ENCODE results near the gene FAR1. TPM values are rescaled to one million over a fixed set of nuclear protein-coding genes. Genes with fewer than 3 reads are reported as not detected.

The FAR1 gene
- total RNA-seq, 4 donors from 2014 or later = 9.8 to 29.0 (median 16.4) TPM

GRCh38 chr11:13767471-13767870 is 99.0 kb downstream of the FAR1 start:
- no peak overlapping the region for H3K27ac ChIP-seq
- 71% methylated on average over 1 of the region's 1 CpG for WGBS

DNA sequence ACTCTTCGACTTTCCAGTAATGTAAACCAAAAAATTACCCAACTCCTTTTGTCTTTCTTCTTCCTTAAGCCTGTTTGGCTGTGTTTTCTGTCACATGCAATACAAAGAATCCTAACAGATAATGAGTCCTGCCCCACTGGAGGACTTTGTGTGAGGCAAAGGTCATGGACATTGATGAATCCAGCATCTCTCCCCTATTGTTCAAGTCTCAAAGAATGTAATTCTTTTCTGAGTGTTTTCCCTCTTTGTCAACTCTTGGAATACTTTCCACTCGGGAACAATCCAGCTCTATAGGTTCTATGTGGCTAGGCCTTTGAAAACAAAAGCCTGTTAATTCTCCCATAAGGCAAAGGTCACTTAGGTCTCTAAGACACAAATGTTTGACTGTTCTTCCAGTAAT is 100.7 kb downstream of the FAR1 start:
- no peaks in the 10 kb centered on the region for H3K9me3 ChIP-seq
- no peak for TF ChIP-seq CTCF (IDR thresholded peaks at IDR 0.05)
- no peak for TF ChIP-seq POLR2A (IDR thresholded peaks at IDR 0.05)
- TF ChIP-seq POLR2AphosphoS5 (IDR thresholded peaks at IDR 0.05) = no peak
- TF ChIP-seq EP300 (IDR thresholded peaks at IDR 0.05) = no peak
- WGBS = 87% methylated on average over 2 of the region's 2 CpGs
- no peak for DNase-seq (ENCODE audit: low spot score in 2 of 2)
- no peaks in the 10 kb centered on the region for H3K4me1 ChIP-seq
- no peaks in the 10 kb centered on the region for H3K36me3 ChIP-seq
- no peak overlapping the region for H3K27ac ChIP-seq
- no peak overlapping the region for H3K4me3 ChIP-seq
- no peaks in the 10 kb centered on the region for H3K27me3 ChIP-seq

More at GRCh38 chr11:13767471-13767870, 99.0 kb downstream of the FAR1 start:
- Histone ChIP-seq H3K9me3 (no peaks in the 10 kb centered on the region), H3K4me3 (no peak overlapping the region), H3K27me3 (no peaks in the 10 kb centered on the region), H3K4me1 (no peaks in the 10 kb centered on the region), H3K36me3 (no peaks in the 10 kb centered on the region)
- TF ChIP-seq CTCF (IDR thresholded peaks at IDR 0.05) (no peak), POLR2AphosphoS5 (IDR thresholded peaks at IDR 0.05) (no peak), EP300 (IDR thresholded peaks at IDR 0.05) (no peak), POLR2A (IDR thresholded peaks at IDR 0.05) (no peak)
- no peak for DNase-seq (ENCODE audit: low spot score in 2 of 2)

DNA sequence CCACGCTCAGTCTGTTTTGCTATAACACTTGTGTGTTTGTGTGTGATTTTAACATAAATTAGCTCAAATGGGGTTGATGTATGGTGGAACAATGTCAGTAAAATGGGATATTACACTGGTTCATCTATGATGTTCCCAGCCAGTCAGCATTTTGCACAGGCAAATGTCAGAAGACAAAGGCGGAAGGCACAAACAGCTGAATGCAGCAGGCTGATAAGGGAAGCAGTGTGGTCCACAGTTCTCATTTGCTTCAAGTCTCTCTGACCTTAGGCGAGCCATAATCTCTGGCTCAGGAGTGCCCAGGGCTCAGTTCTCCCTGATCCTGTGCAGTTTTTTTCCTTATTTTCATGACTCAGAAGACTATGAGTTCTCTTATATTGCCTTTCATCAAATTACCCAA is 102.7 kb downstream of the FAR1 start:
- DNase-seq (ENCODE audit: low spot score in 2 of 2) = no peak
- no peaks in the 10 kb centered on the region for H3K4me1 ChIP-seq
- WGBS = 92% methylated on average over 3 of the region's 3 CpGs
- TF ChIP-seq POLR2A (IDR thresholded peaks at IDR 0.05) = no peak
- TF ChIP-seq POLR2AphosphoS5 (IDR thresholded peaks at IDR 0.05) = no peak
- no peak for TF ChIP-seq EP300 (IDR thresholded peaks at IDR 0.05)
- H3K9me3 ChIP-seq = no peaks in the 10 kb centered on the region
- no peaks in the 10 kb centered on the region for H3K36me3 ChIP-seq
- no peaks in the 10 kb centered on the region for H3K27me3 ChIP-seq
- H3K4me3 ChIP-seq = no peak overlapping the region
- no peak overlapping the region for H3K27ac ChIP-seq

DNA sequence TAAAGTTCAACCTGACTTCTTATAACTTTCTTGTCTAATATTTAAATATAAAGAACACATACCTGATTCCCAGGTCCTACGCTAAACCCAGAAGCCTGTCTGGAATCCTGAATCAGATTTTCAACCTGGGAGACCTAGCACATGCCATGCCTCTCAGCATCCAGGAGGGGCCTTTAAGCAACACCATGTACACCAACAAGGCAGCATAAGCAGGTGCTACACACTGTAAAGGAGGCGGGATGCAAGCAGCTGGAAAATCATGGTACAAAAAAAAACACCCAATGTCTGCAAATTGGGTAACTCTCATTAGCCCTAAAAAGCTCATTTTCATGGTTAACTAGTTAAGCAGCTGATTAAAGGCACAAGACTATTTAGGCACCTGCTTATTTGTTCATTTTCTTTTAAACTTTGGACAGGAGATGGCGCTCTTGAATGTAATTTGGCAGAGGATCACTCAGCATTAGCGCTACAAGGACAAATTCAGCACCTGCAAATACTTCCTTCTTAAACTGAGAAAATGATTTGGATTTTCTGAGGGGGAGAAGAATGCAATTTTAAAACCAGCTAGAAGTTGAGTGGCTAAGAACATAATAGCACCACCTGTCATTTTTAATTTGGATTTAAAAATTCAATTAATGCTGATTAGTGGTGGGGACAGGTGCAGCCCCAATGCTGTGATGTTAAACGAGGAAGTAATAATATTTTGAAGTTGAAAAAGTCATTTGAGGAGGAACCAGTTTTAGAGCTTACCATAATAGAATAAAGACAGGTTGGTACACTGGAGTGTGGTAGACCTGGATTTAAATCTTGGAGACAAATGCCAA is 104.0 kb downstream of the FAR1 start:
- DNase-seq (ENCODE audit: low spot score in 2 of 2) = no peak
- H3K9me3 ChIP-seq = no peaks in the 10 kb centered on the region
- no peaks in the 10 kb centered on the region for H3K4me1 ChIP-seq
- no peak overlapping the region for H3K27ac ChIP-seq
- H3K27me3 ChIP-seq = peaks cover 3% of the 10 kb centered on the region
- TF ChIP-seq EP300 (IDR thresholded peaks at IDR 0.05) = no peak
- no peak for TF ChIP-seq POLR2A (IDR thresholded peaks at IDR 0.05)
- peak in 1 of 2 donors; percentile 16 for TF ChIP-seq CTCF (IDR thresholded peaks at IDR 0.05)
- H3K4me3 ChIP-seq = no peak overlapping the region
- WGBS = 37% methylated on average over 5 of the region's 5 CpGs
- no peaks in the 10 kb centered on the region for H3K36me3 ChIP-seq

DNA sequence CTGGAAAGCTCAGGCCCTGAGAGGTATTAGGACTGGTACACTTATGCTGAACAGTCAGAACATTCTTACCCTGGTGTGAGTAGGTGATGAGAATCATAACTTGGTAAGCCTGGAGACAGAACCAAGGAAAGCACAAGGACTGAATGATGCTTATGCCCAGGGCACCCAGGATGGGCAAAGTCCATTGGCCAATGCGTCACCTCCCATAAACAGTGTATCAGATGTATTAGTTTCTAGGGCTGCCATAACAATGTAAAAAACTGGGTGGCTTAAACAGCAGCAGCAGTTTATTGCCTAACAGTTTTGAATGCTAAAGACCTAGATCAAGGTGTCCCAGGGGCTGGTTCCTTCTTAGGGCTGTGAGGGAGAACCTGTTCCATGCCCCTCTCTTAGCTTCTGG is 107.0 kb downstream of the FAR1 start:
- TF ChIP-seq POLR2A (IDR thresholded peaks at IDR 0.05) = no peak
- TF ChIP-seq EP300 (IDR thresholded peaks at IDR 0.05) = no peak
- no peak for TF ChIP-seq POLR2AphosphoS5 (IDR thresholded peaks at IDR 0.05)
- TF ChIP-seq CTCF (IDR thresholded peaks at IDR 0.05) = no peak
- no peak overlapping the region for H3K27ac ChIP-seq
- peaks cover 3% of the 10 kb centered on the region for H3K27me3 ChIP-seq
- H3K4me1 ChIP-seq = no peaks in the 10 kb centered on the region
- no peak overlapping the region for H3K4me3 ChIP-seq
- 100% methylated on average over 1 of the region's 1 CpG for WGBS
- H3K36me3 ChIP-seq = no peaks in the 10 kb centered on the region
- no peaks in the 10 kb centered on the region for H3K9me3 ChIP-seq
- no peak for DNase-seq (ENCODE audit: low spot score in 2 of 2)
